ENCODE data around the gene USP36. TPM values are rescaled to one million over a fixed set of nuclear protein-coding genes. Genes with fewer than 3 reads are reported as not detected.
A peak's percentile ranks its signal among the peaks of the same experiment; 100 is the strongest.

Gene USP36
- total RNA-seq, 1 donor from 2014 or later: 107 TPM

- ChIA-PET POLR2A (interaction anchor here (0.5 to 5.7 kb wide), 5 partner anchors 10 to 34 kb away, joined by 4 to 72 read pairs (median 8); no protein-coding TSS in a partner anchor), CTCF (interaction anchor here (1.0 to 2.0 kb wide), 9 partner anchors 12 to 250 kb away, joined by 3 to 12 read pairs (median 4); no protein-coding TSS in a partner anchor)
- Mint-ChIP-seq H3K27me3 (no peaks in the 10 kb centered on the region), H3K9me3 (no peaks in the 10 kb centered on the region), H3K36me3 (ENCODE audit: low read depth) (peaks cover 29% of the 10 kb centered on the region), H3K4me1 (peaks cover 96% of the 10 kb centered on the region), H3K4me3 (no peak overlapping the region), H3K27ac (peak overlapping the region; percentile 87)
- intact Hi-C loops (cut with micrococcal nuclease): loop anchor here (2.0 kb wide), 1 partner anchor 28 kb away; no protein-coding TSS in a partner anchor
- no peak for TF ChIP-seq CTCF (IDR thresholded peaks at IDR 0.05)
- ATAC-seq (ENCODE audit: low read depth) (no peak), DNase-seq (no peak)
These were observed 94.2 kb downstream of the USP36 start for GRCh38 chr17:78746263-78746948.

Other genes starting within 250 kb of the USP36 start
- gene CYTH1, start 58.5 kb downstream of the USP36 start, total RNA-seq: 368 and 391 TPM in 2 replicates
- gene CEP295NL, start 62.4 kb upstream of the USP36 start, total RNA-seq: 0.46 and 0.55 TPM in 2 replicates
- gene TIMP2, start 84.6 kb upstream of the USP36 start, total RNA-seq: 3.5 and 4.2 TPM in 2 replicates
- gene LGALS3BP, start 139.1 kb upstream of the USP36 start, total RNA-seq: 1.3 and 3.5 TPM in 2 replicates
- 39.3 and 44.6 TPM in 2 replicates for gene CANT1, start 168.9 kb upstream of the USP36 start, total RNA-seq
- gene C1QTNF1, start 183.4 kb upstream of the USP36 start, total RNA-seq: not detected in 2 replicates
- 55.0 and 60.1 TPM in 2 replicates for gene ENGASE, start 234.0 kb upstream of the USP36 start, total RNA-seq